ENCODE data around the gene NAT14.

DNA sequence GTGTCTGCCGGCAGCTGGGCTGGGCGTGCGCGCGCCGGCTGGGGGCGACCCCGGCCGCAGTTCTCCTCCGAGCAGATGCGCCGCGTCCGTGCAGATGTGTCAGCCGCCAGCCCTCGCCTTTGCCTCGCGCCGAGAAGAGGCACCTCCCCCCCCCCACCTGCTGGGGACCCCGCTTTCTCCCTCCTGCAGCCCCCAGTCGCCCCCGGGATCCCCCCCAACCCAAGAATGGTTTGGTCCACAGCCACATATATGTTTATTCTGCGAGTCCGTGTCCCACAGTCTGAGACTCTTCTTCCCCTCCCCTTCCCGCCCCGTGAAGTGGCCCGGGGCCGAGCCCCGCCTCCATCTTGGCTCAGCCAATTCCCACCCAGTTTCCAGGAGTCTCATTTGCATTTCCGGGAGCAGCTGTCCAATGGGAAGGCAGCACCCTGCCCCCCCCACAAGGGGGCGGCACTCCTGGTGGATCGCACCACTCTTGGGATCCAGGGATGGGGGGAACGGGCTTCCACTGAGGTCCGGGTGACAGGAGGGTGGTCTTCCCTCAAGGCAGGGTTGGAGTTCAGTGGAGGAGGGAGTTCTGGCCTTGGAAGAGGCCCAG lies 32.1 kb upstream of the NAT14 start:
- TF ChIP-seq FOXM1 (IDR thresholded peaks at IDR 0.05; ENCODE audit: borderline replicate concordance) = peak; percentile 88
- no peak for TF ChIP-seq L3MBTL2 (conservative IDR thresholded peaks at IDR 0.05)
- no peak for TF ChIP-seq ZNF384 (IDR thresholded peaks at IDR 0.05)
- TF ChIP-seq FOXA1 (IDR thresholded peaks at IDR 0.05) = no peak
- no peak for TF ChIP-seq SP1 (IDR thresholded peaks at IDR 0.05)
- no peak for TF ChIP-seq ARNT (IDR thresholded peaks at IDR 0.05)
- no peak for TF ChIP-seq SUZ12 (IDR thresholded peaks at IDR 0.05)
- TF ChIP-seq BHLHE40 (IDR thresholded peaks at IDR 0.05; ENCODE audit: borderline replicate concordance) = peak; percentile 67; the same call in 1 of the 2 replicates
- no peak for TF ChIP-seq TARDBP (IDR thresholded peaks at IDR 0.05)
- TF ChIP-seq ELF4 (IDR thresholded peaks at IDR 0.05) = no peak
- TF ChIP-seq LEF1 (IDR thresholded peaks at IDR 0.05; ENCODE audit: borderline replicate concordance) = no peak

All from HEK293T (cell line).